ENCODE results near the gene CDKN1A.

DNA sequence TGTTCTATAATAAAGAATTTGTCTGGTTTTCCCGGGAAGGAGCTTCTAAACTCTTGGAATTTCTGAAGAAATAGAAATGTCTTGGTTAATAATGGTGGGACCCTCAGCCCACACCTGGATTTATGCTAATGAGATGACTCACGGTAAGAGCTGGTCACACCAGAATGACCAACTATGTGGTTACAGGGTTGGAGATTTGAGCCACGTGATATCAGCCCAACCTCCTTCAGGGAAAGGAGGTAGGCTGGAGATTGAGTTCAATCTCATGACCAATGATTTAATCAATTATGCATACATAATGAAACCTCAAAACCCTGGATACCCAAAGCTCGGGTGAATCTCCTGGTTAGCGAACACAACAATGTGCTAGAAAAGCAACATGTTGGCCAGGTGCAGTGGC is 22.1 kb upstream of the CDKN1A start:
- TF ChIP-seq, protein P1, sequence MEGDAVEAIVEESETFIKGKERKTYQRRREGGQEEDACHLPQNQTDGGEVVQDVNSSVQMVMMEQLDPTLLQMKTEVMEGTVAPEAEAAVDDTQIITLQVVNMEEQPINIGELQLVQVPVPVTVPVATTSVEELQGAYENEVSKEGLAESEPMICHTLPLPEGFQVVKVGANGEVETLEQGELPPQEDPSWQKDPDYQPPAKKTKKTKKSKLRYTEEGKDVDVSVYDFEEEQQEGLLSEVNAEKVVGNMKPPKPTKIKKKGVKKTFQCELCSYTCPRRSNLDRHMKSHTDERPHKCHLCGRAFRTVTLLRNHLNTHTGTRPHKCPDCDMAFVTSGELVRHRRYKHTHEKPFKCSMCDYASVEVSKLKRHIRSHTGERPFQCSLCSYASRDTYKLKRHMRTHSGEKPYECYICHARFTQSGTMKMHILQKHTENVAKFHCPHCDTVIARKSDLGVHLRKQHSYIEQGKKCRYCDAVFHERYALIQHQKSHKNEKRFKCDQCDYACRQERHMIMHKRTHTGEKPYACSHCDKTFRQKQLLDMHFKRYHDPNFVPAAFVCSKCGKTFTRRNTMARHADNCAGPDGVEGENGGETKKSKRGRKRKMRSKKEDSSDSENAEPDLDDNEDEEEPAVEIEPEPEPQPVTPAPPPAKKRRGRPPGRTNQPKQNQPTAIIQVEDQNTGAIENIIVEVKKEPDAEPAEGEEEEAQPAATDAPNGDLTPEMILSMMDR (IDR thresholded peaks at IDR 0.05), result no peak
- TF ChIP-seq POLR2A (IDR thresholded peaks at IDR 0.05), result no peak
